ENCODE measurements around the gene FTCDNL1.

The FTCDNL1 gene

DNA sequence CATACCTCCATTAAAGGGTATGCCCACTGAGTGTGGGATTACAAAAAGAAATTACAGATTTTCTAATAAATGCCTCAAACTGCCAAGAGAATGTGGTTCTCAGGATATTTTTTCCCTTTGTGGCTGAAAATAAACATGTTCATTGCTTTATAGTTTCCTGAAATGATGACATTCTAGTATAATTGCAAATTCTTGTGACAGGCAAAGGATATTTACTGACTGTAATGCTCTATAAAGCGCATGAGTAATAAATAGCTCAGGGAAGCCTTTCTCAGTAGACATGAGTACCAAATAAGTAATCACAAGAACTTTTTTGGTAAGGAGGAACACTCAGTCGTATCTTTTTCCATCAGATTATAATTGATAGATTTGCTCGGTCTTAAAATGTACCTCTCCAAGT is 72.3 kb downstream of the FTCDNL1 start:
- no peak for DNase-seq

DNA sequence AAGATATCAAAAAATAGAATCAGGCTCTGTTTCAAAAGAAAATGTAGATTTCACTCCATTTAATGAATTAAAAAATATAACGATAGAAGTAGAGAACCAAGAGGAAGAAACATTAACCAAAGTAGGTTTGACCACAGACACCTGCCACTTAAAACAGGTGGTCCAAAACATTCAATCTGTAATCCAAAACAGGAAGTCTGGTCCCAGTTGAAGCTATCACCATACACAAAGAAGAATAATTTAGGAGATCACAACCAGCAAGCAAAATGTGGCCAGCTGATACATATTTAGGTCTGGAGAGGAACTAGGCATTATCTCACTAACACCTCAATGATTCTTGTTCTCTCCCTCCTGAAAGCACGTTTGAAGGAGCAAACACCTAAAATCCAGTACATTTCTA is 73.1 kb downstream of the FTCDNL1 start:
- no peak for DNase-seq

- DNase-seq = no peak
These were observed 73.7 kb downstream of the FTCDNL1 start for GRCh38 chr2:199777315-199777714.

- DNase-seq = no peak
These were observed 75.7 kb downstream of the FTCDNL1 start for GRCh38 chr2:199775267-199775666.

DNA sequence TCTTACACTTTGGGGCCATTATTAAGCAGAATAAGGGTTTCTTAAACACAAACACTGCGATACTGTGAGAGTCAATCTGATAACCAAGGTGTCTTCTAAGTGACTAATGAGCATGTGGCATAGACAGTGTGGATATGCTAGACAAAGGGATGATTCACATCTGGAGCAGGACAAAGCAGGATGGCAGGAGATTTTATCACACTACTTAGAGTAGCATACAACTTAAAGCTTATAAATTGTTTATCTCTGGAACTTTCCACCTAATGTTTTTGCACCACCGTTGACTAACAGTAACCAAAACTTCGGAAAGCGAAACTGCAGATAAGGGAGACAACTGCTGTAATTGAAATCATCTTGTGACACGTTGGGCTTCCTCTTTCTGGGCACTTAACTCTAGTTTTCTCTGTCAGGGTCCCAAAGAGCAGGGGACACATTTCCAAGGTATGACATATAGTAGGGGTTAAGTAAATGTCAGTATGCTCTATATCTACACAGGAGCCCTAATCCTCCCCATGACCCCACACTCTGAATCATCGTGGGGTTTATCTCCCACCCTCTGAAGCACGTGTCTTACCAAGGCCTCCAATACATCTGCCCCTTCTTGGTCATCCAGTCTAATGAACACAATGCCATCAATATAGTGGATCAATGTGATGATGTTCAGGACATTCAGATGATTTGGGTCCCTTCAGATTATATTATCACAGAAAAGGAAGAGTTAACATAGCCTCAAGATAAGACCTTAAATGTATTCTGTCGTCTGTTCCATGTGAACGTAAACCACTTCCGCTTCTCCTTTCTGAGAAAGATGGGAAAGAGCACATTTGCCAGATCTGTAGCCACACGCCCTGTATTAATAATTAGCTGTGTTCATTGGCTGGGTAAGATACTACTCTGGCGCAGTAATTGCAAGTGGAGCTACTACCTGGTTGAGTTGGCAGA is 78.7 kb downstream of the FTCDNL1 start:
- DNase-seq = no peak

GRCh38 chr2:199770716-199771115 is 80.3 kb downstream of the FTCDNL1 start:
- no peak for DNase-seq

DNA sequence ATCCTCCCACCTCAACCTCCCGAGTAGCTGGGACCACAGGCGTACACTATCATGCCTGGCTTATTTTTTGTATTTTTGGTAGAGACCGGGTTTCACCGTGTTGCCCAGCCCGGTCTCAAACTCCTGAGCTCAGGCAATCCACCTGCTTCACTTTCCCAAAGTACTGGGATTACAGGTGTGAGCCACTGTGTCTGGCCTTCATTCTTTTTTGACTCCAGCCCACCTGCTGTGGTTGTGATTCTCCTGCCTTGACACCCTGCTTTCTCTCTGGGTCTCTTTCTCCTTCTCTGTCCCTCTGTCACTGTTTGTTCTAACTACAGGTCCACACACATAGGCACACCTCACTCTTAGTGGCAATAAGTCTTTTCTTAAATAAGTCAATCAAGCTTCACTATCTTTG is 85.3 kb downstream of the FTCDNL1 start:
- DNase-seq = no peak

- no peak for DNase-seq
These were observed 86.7 kb downstream of the FTCDNL1 start for GRCh38 chr2:199764273-199764800.

DNA sequence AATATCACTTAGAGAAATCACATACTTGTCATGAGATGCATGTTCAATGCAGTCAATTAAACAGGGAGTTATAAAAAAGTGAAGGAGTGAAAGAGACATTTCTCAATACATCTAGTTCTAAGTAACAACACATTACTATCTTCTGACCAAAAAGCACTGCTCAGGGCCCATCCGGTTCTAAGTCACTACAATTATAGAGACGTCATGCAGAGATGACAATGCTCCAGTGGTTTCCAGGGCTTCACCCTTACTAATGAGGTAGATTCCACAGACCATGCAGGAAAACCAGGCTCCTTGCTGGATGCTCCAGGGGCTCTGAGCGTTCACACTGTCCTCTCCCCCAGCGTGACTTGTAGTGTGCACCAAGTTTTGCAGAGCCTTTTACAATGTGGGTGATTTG is 88.0 kb downstream of the FTCDNL1 start:
- no peak for DNase-seq

DNA sequence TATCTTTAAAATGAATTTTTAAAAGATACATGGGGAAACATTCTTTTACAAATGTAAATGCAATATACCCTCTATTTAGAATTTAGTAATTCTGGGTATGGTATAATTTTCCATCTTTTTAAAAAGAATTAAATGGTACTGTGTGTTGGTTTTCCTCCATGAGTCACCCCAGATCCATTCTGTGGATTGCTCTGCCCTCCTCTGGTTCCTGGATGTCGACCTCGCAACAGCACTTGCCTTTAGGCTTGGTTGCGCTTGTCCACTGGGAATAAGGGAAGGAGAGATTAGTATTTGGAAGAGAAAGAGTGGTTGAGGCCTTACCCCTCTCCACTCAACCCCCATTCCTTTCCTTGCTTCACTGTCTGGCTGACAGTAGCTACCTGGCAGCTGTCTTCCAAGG is 90.4 kb downstream of the FTCDNL1 start:
- DNase-seq = no peak

- no peak for DNase-seq
These were observed 93.6 kb downstream of the FTCDNL1 start for GRCh38 chr2:199757233-199757870.

DNA sequence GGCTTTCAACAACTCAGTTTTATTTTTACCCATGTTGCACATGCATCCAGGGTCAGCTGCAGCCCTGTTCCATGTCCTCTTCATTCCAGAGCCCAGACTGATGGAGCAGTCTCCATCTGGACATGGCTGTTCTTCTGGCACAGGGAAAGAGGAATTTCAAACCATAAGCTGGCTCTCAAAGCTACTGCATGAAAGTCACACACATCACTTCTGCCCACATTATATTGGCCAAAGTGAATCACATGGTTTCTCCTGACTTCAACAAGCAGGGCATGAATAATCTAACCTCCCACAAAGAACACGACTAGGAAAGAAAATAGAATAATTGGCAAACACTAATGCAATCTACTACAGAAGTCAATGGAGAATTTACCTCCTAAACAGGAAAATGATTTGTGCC is 94.2 kb downstream of the FTCDNL1 start:
- DNase-seq = no peak

DNA sequence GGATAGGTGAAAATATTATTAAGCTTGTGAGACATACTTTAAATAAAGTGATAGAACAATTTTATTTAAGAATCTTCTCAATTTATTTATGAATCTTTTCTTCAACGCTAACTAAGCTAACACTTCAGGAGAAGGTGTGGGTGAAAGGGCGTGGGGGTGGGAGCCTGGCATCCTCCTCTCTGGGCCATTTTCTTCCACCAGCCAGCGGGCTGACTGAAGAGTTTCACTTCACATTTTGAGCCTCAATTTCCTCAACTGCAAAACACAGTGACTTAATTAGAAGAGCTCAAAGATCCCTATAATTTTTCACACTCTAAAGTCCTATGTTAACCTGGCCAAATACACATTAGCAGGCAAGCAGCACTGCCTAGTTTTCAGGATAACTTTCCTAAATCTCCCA is 94.8 kb downstream of the FTCDNL1 start:
- no peak for DNase-seq

DNA sequence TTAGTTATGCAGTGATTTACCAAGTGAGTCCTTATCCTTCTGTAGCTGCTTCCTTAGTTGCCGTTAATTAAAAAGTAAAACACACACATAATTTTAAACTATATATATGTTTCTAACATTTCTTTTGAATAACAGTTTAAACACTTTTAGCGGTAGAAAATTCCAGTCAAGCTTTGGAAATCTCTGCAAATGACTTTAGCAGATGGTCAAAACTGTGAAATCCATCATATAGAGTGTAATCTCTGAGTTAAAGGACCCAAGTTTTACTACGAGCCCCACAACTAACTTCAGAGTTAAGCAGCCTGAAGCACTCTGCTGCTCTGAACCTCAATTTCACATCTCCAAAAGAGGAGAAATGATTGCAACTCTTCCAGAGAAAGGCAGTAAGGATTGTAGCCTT is 96.2 kb downstream of the FTCDNL1 start:
- no peak for DNase-seq

DNA sequence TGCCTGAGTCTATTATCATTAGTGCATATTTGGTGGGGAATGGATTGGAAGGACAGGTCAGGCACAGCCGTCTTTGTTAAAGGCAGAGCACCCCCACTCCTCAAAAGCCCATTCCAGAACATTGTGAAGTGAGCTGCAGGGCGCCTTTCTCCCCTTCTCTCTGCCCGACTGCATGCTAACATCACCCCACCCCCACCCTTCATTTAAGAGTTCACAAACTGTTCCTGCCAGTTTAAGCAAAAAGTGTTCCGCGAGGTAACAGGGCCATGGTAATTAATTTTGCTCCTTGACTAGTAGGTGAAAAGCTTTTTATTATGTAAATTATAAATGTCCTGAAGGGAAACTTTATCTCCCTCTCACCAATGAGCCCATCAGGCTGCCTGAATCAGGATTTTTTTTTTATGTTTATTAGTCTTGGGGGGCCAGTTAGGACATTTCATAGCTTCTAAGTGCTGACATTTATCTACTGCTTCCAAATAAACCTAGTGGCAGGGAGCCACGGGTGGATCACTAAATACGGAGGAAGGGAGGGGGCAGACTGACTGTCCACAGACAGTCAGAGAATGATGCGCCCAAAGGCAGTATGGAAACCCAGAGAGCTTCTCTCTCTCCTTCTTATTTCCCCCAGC is 99.4 kb downstream of the FTCDNL1 start:
- DNase-seq = no peak

DNA sequence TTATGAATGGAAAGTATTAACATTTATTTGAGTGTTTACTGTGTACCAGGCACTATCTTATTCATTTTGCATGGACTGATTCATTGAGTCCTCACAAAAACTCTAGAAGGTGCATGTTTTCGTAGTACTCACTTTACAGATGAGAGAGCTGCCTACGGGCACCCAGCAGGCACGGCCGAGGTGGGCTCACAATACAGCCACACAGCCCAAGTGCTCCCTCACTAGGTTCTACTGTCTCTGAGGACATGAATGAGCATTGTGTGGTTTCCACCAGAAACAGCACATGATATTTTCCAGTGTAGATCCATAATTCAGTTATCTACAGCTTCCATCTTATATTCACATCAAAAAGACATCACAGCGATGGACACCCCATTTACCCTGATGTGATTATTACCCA is 101.4 kb downstream of the FTCDNL1 start:
- no peak for DNase-seq

GRCh38 chr2:199744724-199745123 is 106.3 kb downstream of the FTCDNL1 start:
- no peak for DNase-seq

DNA sequence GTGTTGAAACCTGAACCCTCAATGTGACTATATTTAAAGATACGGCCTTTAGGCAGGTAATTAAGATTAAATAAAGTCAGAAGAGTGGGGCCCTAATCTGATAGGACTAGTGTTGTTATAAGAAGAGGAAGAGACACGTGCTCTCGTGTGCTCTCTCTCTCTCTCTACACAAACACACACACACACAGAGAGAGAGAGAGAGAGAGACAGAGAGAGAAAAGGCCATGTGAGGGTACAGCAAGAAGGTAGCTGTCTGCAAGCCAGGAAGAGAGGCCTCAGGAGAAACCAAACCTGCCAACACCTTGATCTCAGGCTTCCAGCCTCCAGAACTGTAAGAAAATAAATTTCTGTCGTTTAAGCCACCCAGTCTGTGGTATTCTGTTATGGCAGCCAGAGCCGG is 106.7 kb downstream of the FTCDNL1 start:
- DNase-seq = no peak

- DNase-seq = no peak
These were observed 107.4 kb downstream of the FTCDNL1 start for GRCh38 chr2:199743415-199744120.

GRCh38 chr2:199742884-199743283 is 108.1 kb downstream of the FTCDNL1 start:
- no peak for DNase-seq

DNA sequence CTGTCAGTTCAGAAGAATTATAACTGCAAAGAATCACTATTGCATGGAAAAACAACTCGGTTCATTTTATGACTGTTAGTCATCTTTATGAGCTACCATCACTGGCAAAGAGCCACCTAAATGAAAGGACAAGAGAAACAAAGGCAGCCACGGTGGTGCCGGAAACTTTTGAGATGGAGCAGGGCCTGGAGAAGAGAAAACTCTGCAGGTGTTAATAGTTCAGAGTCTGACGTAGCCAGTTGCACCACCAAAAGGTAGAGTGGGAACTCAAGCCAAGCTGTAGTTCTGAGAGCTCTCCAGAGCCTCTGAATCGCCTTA is 110.9 kb downstream of the FTCDNL1 start:
- DNase-seq = no peak

DNA sequence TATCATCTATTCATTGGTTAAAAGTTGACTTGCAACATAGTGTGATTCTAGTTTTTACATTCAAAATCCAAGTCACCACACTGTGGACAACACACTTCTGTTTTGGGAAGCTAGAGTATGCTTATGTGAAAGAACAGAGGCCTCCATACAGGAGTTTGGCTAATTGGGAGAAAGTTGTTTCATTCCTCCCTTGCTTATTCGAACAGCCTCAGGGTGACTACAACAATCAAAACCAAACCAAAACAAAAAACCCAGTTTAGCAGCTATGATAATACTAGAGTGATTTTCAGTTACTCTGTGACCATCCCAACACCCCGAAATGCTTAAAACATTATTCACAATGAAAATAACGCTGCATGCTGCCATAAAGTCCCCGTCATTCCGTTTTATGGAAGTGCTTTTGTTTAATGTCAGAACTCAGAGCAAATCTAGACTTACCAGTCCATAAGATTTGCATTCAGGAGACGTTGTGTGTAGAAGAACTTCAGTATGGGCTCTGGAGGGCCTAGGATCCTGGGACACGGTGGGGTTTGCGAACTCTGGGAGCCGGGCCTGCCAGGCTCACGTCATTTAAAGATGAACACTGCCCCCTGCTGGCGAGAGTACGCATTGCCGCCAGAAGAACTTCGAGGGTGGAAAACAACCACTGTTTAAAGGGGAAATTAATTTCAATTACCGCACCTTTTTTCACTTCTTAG is 111.4 kb downstream of the FTCDNL1 start:
- peak; percentile 28 for DNase-seq
